HL-60/S4 treated with retinoic acid at 250 ng/mL for 4 days and 3 days (cell line): Measurements from ENCODE around the gene WDFY3.

Experiments used
- in situ Hi-C: fragments of 300-500 bp; cut with MboI; formaldehyde crosslinking; loops from 2 replicates; pipeline ENCODE4 v1.7.0; 2022; ENCODE audit warnings: low sequenced_read_pairs

The WDFY3 gene

DNA sequence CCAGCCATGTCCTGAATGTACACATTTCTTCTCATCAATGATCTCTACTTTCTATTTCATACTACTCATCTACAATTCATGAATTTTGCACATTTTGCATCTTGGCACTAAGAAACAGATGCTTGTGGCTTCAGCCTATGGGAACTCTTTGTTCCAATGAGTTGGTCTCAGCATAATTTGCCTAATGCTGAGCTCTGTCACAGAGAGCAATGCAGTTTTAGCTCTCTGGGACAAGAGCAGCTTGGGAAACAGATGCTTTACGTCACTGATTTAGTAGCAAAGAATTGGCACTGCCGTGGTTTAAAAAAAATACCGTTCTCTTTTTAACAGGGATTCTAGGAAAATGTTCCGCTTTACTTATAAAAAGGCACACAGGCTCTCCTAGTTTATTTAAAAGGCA, 162.4 kb downstream of the WDFY3 start:
- in situ Hi-C loops: no loop called here

DNA sequence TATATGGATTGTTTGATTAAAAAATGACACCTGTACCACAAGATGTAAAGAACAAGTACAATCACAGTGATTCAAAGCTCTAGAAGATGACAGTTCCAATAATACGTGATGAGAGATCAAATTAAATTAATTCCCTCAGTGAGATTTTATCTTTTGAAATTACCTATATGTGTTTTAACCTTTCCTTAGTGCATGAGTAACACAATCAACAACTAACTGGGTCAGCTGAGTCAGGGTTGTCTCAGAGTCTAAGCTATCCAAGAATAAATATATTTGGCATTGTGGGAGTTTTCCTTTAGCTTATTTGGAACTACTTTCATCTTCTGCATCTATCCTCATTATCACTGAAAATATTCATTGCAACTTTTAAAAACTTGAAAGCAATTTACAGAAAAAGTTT, 162.8 kb downstream of the WDFY3 start:
- in situ Hi-C loops: no loop called here

DNA sequence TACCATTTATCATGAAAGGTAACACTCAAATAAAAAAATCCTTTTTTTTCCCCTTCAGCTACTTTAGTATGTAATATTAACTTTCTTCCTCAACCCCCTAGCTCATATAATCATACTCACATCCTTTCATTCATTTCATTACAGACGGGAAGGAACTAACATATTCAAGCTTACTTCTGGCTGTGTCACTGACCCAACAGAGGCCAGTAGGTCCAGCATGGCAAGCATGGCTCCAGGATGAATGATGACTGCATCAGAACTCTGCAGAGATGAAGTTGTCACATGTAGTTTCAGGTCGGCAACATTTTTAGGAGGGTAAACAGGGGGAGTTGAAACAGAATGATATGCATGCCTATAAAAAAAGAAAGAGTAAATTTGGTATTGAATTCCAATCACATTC, 163.4 kb downstream of the WDFY3 start:
- in situ Hi-C loops: no loop called here

GRCh38 chr4:84800256-84800655, 166.2 kb downstream of the WDFY3 start:
- in situ Hi-C loops: no loop called here

- in situ Hi-C loops: no loop called here
Measured at GRCh38 chr4:84799318-84799717, 167.2 kb downstream of the WDFY3 start.

- in situ Hi-C loops: no loop called here
Measured at GRCh38 chr4:84796394-84796793, 170.1 kb downstream of the WDFY3 start.

DNA sequence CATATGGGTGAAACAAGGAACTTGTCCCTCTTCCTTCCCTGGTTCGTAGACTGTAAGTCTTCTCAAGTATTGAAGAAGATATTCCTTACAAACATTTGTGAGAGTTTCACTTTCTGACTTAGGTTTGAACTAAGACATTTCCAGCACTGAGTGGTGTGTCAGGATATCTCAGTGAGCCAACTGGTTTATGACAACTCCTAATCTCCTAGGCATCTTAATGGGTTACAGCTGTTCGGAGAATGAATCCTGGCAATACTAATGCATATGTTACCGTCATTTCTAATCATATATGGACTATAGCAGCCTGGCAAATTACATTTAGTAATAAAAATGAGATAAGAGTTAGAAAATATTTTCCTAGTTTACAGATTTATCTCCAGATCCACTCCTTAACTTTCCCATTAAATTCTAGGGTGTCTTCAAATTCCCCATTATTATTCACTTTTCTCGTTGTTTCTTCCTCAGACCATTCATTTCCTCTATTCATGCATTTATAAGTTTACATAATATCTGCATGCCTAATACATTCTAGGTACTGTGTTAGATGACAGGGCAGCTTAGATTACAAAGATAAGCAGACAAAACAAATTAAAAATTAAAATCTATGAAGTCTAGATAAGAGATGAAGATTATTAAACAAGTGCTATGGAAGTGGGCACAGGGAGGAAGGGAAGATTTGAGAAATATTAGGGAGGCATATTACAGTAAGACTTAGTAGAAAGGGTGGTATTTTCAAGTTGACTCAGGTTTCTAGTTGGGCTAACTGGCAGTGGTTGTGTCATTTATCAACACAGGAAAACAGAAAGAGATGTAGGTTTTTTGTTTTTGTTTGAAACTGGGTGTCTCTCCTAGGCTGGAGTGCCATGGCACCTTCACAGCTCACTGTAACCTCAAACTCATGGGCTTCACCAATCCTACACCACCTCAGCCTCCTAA, 173.9 kb downstream of the WDFY3 start:
- in situ Hi-C loops: no loop called here

DNA sequence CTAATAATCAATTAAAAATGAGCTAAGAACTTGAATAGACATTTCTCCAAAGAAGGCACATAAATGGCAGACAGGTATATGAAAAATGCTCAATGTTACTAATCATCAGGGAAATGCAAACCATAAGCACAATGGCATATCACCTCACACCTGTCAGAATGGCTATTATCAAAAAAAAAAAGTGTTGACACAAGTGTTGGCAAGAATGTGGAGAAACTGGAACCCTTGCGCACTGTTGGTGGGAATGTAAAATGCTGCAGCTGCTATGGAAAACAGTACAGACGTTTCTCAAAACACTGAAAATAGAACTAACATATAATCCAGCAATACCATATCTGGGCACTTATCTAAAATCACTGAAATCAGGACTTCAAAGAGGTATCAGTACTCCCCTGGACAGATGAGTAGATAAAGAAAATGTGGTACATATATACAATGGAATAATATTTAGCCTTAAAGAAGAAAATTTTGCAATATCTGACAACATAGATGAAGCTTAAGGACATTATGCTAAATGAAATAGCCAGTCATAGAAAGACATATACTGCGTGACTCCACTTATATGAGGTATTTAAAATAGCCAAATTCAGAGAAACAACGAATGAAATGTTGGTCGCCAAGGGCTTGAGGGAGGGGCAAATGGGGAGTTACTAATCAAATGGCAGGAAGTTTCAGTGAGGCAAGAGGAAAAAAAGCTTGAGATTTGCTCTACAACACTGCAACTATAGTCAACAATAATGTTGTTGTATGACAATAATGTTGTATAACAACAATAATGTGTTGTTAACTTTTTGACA, 175.5 kb downstream of the WDFY3 start:
- in situ Hi-C loops: no loop called here

GRCh38 chr4:84786478-84786877, 180.0 kb downstream of the WDFY3 start:
- in situ Hi-C loops: no loop called here

DNA sequence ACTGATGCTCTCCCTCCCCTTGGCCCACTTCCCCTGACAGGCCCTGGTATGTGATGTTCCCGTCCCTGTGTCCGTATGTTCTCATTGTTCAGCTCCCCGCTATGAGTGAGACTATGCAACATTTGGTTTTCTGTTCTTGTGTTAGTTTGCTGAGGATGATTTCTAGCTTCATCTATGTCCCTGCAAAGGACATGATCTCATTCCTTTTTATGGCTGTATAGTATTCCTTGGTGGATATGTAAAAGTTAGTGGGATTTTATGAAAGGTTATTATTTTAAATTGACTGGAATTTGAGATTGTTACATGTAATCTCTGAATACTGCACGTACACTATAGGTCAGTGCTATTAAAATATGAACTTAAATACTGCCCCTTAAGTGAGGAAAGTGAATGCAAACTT, 184.0 kb downstream of the WDFY3 start:
- in situ Hi-C loops: no loop called here

GRCh38 chr4:84780719-84781118, 185.8 kb downstream of the WDFY3 start:
- in situ Hi-C loops: no loop called here

DNA sequence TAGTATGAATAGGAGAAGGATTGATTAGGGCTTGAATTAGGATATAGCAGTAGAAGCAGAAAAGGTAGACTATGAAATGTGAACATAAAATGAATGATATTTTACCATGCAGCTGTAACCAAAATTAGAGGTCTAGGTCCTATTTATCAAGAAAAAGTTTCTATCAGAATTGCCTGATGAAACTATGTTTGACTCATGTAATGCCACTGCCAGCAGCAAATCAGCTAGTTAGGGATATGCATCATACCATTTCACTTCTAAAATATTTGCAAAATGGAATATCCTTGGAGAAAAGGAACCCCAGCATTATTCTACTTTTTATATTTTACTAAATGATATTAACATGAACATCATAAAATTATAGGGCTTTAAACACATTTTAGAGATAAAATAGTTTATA, 188.4 kb downstream of the WDFY3 start:
- in situ Hi-C loops: no loop called here

DNA sequence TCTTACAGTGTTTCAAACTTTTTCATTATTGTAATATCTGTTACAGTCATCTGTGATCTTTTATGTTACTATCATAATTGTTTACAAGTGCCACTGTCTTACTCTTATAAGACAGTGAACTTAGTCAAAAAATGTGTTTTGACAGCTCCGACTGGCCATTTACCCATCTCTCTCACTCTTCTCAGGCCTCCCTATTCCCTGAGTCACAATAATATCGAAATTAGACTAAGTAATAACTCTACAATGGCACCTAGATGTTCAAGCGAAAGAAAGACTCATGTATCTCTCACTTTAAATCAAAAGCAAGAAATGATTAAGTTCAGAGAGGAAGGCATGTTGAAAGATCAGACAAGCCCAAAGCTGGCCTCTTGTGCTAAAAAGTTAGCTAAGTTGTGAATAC, 199.3 kb downstream of the WDFY3 start:
- in situ Hi-C loops: loop anchor here (25.0 kb wide), 1 partner anchor 195 kb away; the partner anchor contains the start of gene WDFY3

GRCh38 chr4:84753321-84753972, 213.0 kb downstream of the WDFY3 start:
- in situ Hi-C loops: loop anchor here (25.0 kb wide), 1 partner anchor 209 kb away; the partner anchor contains the start of gene WDFY3

DNA sequence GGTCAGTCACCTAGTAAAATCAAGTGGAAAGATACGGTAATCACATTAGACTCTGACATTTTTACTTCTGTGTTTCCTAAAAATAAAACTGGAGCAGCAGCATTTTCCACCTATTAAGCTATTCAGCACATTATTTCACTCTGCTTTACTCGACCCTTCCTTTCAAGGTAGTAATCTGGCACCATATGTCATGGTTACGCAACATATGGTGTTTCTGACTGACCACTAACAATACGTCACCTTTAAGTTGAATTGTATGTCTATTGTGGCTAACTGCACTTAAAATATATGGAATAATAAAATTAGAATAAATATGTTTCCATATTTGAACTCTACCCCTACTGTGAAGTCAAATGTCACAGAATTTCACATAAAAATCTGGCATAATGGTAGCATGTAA, 214.8 kb downstream of the WDFY3 start:
- in situ Hi-C loops: loop anchor here (25.0 kb wide), 1 partner anchor 211 kb away; the partner anchor contains the start of gene WDFY3

GRCh38 chr4:84750960-84751283, 215.6 kb downstream of the WDFY3 start:
- in situ Hi-C loops: loop anchor here (25.0 kb wide), 1 partner anchor 211 kb away; the partner anchor contains the start of gene WDFY3

- in situ Hi-C loops: loop anchor here (25.0 kb wide), 1 partner anchor 212 kb away; the partner anchor contains the start of gene WDFY3
Measured at GRCh38 chr4:84750260-84750959, 216.1 kb downstream of the WDFY3 start.

DNA sequence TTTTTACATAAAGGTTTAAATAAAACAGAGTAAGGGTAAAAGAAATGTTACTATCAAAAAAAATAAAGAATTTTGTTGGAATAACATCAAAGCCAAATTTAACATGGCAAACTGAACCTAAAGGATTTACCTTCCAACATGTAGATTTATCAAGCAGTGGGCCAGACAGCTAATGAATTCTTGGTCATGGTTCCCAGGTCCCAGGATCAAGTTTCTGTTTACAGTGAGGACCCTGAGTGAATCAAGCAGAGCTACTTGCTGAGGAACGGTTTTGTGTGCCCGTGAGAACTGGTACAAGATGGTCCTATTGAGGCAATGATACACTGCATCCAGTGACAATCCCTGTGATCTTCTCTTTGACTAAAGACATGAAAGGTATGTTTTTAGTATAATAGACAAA, 226.4 kb downstream of the WDFY3 start:
- in situ Hi-C loops: no loop called here

DNA sequence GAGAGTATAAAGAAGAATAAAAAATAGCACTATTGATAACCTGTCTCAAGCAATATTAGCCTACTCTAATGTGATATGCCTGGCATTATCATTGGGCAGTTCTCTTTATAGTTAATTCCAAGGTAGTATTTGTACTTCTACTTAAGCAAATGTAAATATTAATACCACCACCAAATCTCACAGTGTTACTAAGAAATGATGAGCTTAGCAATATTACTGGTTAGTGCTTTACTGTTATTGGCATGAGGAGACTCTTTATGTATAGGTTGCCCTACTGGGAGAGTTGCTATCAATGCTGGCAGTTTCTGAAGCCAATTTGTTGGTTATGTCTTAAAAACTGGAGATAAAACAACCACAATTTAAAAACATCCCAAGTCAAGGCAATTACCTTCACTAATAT, 227.9 kb downstream of the WDFY3 start:
- in situ Hi-C loops: no loop called here

DNA sequence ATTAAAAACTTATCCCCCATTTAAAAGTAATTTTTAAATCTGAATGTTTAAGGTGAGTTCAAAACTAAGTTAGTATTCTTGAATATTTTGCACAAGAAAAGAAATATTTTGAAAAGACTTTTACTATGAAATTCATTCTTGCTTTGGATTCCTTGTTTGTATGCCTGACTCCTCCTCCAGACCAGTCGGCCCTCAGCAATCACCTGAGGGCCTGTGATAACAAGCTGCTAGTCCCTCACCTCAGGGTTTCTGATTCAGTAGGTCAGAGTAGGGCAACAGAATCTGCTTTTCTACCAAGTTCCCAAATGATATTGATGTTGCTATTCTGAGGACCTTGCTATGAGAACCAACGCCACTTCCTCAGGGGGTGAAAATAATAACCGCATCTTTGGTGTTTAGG, 228.8 kb downstream of the WDFY3 start:
- in situ Hi-C loops: no loop called here

- in situ Hi-C loops: no loop called here
Measured at GRCh38 chr4:84734037-84734436, 232.5 kb downstream of the WDFY3 start.
